Epidermal melanocyte (primary cell): ENCODE measurements around the gene NUTF2.
"Not testable (repeated sequence)": the region's sequence is repeated elsewhere in the genome, so short reads cannot be mapped to it uniquely, and the experiment has no call there.

Experiments used
- DNase-seq: peaks from one replicate; pipeline ENCODE4 v3.0.0; 2011; ENCODE audit warnings: low spot score; ENCODE audit not compliant: insufficient read length

NUTF2 gene

GRCh38 chr16:67837190-67837589, 9.5 kb upstream of the NUTF2 start:
- DNase-seq, result not testable (repeated sequence)

GRCh38 chr16:67837811-67838210, 8.9 kb upstream of the NUTF2 start:
- DNase-seq, result no peak

- DNase-seq, result no peak
Observed at GRCh38 chr16:67841198-67841815, 5.4 kb upstream of the NUTF2 start.

GRCh38 chr16:67841816-67842508, 4.8 kb upstream of the NUTF2 start, which contains the start of gene THAP11:
Gene THAP11, plus strand, starts transcription at chr16:67842320. Its CDS starts 235 bp downstream, at chr16:67842555.
- DNase-seq, result peak; percentile 98

- peak; percentile 36 for DNase-seq
Observed at GRCh38 chr16:67842509-67843342, 4.0 kb upstream of the NUTF2 start.

GRCh38 chr16:67843343-67843765, 3.4 kb upstream of the NUTF2 start:
- DNase-seq, result no peak

- DNase-seq, result no peak
Observed at GRCh38 chr16:67844497-67844896, 2.2 kb upstream of the NUTF2 start.

GRCh38 chr16:67845291-67846062, 1.3 kb upstream of the NUTF2 start:
- DNase-seq, result no peak

GRCh38 chr16:67846063-67846319, 742 bp upstream of the NUTF2 start:
- DNase-seq, result no peak

GRCh38 chr16:67847064-67847861, 530 bp downstream of the NUTF2 start, which contains the start of gene CENPT:
Gene CENPT, minus strand, starts transcription at chr16:67847693. Its CDS starts 13,834 bp downstream, at chr16:67833859.
- DNase-seq, result no peak

- DNase-seq, result no peak
Observed at GRCh38 chr16:67848118-67848517, 1.4 kb downstream of the NUTF2 start.

- DNase-seq, result no peak
Observed at GRCh38 chr16:67853670-67854069, 6.9 kb downstream of the NUTF2 start.

GRCh38 chr16:67855789-67856188, 9.1 kb downstream of the NUTF2 start:
- DNase-seq, result no peak

- DNase-seq, result no peak
Observed at GRCh38 chr16:67856927-67857546, 10.3 kb downstream of the NUTF2 start.

GRCh38 chr16:67857547-67858233, 11.0 kb downstream of the NUTF2 start:
- DNase-seq, result peak; percentile 69

- no peak for DNase-seq
Observed at GRCh38 chr16:67858500-67858899, 11.8 kb downstream of the NUTF2 start.

GRCh38 chr16:67860589-67861398, 14.1 kb downstream of the NUTF2 start:
- no peak for DNase-seq

- no peak for DNase-seq
Observed at GRCh38 chr16:67861877-67862276, 15.1 kb downstream of the NUTF2 start.
